K562 treated with DMSO at 1 percent for 48 hours (cell line): Measurements from ENCODE around the gene ADIPOQ. TPM values are rescaled to one million over a fixed set of nuclear protein-coding genes. Genes with fewer than 3 reads are reported as not detected.

ENCODE experiments used
- total RNA-seq: library from RNA; unstranded; fragments of 300-600 nt; gene quantifications from 2 replicates; pipeline ENCODE4 v1.2.3, GENCODE V29; 2022; ENCODE audit warnings: low replicate concordance; ENCODE audit errors: extremely low read depth

ADIPOQ gene
- total RNA-seq: not detected in 2 replicates

DNA sequence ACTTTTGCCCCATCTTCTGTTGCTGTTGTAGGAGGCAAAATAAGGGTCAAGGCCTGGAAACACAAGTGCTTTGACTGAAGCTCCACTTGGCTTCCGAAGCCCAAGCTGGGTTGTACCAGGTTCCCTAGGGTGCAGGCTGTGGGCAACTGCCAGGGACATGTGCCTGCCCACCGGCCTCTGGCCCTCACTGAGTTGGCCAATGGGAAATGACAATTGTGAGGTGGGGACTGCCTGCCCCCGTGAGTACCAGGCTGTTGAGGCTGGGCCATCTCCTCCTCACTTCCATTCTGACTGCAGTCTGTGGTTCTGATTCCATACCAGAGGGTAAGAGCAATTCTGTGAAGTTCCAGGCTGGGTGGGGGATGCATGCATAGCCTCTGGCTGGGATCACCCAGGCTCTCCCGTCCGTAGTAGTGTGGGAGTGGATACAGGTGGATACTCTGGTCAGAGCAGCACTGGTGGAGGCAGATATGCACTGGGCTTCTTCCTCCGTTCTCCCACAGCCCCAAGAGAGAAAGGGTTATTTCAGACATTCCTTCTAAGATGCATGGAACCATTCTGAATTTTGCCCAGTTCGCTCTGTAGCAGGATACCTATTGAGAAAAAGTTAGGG is at the start of gene ADIPOQ:
Gene ADIPOQ, plus strand, starts transcription at position 285 of the 613 bp plus-strand sequence. CDS start 10,349 bp downstream, outside the sequence.

DNA sequence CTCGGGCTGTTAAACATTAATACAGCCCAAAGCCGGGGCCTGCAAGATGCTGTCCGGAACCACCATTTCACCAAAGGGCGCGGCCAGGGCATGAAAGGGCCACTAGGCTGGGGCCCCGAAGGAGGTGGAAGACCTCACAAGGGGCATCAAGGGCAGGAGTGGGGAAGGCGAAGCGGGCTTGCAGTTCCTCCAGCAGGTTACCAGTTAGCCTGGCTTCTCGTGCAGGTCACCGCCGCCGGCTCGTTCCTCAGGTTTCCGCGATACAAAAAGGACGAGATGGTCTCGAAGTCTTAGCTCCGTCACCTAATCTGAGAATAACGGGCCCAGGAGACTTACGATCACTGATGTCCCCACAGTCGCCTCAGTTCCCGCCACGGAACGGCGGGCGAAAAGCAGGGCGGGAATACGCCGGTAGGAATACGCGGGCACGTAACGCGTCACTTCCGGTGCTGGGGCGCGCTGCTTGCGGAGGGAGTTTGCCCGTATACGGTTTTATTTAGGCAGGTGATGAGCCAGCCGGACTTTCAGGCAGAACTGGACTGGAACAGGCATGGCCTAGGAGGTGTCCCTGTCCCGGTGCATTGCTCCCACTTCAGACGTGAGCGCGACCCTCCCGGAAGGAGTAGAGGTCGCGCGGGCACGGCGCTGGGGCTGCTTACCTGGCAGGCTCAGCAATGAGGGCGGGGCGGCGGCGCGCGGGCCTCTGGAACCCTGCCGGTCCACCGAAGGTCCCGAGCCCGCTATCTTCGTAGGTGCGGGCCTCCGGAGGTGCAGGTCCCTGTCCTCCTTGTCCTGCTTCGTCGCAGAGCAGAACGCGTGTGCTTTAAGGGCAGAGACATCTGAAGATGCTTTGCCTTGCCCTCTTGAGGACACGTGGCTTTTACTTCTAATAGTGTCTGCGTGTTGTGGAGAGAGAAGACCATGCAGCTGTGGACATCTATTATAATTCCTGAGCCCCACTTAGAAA is 36.1 kb upstream of the ADIPOQ start, which contains the start of gene RFC4:
Gene RFC4, minus strand, starts transcription at position 394 of the 967 bp plus-strand sequence. CDS start 1,769 bp downstream, outside the sequence.

Other genes starting within 250 kb of the ADIPOQ start
- gene AHSG, start 229.7 kb upstream of the ADIPOQ start, total RNA-seq: not detected in 2 replicates
- not detected in 2 replicates for gene FETUB, start 202.3 kb upstream of the ADIPOQ start, total RNA-seq
- gene HRG, start 176.7 kb upstream of the ADIPOQ start, total RNA-seq: not detected in 2 replicates
- gene KNG1, start 125.4 kb upstream of the ADIPOQ start, total RNA-seq: not detected in 2 replicates
- not detected in 2 replicates for gene EIF4A2, start 59.1 kb upstream of the ADIPOQ start, total RNA-seq
- not detected in 2 replicates for gene RFC4, start 36.2 kb upstream of the ADIPOQ start, total RNA-seq
- gene ST6GAL1, start 87.8 kb downstream of the ADIPOQ start, total RNA-seq: not detected in 2 replicates